HG03095 (cell line): Measurements from ENCODE around the gene MCRIP2.

Source experiments
- ATAC-seq: cut with Tn5 transposase; IDR thresholded peaks from one replicate; pipeline ENCODE4 v1.9.1; 2021; ENCODE audit warnings: moderate library complexity; ENCODE audit not compliant: unreplicated experiment

MCRIP2 gene

DNA sequence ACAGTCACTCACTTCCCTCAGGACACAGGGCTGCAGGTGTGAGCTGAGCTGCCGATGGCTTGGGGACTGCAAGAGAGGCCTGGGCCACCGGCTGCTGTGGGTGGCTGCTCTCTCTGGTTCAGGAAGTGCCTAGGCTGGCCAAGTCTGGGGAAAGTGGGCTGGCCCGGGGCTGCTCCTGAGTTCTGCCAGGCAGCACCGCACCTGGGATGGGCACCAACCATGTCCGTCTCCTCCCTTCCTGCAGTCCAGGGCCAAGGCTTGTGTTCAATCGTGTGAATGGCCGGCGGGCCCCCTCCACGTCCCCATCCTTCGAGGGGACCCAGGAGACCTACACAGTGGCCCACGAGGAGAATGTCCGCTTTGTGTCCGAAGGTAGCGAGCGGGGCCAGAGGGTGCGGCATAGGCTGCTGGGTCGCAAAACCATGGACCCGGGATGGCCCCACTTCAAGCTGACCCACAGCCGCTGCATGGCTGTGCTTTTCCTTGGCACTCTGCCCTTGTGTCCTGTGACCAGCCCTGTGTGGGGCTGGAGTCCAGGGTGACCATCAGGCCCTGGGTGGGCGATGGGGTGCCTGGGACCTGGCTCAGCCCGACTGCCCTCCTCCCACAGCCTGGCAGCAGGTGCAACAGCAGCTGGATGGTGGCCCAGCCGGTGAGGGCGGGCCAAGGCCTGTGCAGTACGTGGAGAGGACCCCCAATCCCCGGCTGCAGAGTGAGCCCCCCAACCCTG lies 5.7 kb downstream of the MCRIP2 start:
- no peak for ATAC-seq

GRCh38 chr16:648071-648780 lies 6.6 kb downstream of the MCRIP2 start:
- ATAC-seq, result no peak

- peak; percentile 64 for ATAC-seq
Measured at GRCh38 chr16:648781-649589, 7.4 kb downstream of the MCRIP2 start, which contains the start of gene WDR90. TSS of gene WDR90 (plus strand) at chr16:649365. CDS start at chr16:649417, 52 bp downstream.

DNA sequence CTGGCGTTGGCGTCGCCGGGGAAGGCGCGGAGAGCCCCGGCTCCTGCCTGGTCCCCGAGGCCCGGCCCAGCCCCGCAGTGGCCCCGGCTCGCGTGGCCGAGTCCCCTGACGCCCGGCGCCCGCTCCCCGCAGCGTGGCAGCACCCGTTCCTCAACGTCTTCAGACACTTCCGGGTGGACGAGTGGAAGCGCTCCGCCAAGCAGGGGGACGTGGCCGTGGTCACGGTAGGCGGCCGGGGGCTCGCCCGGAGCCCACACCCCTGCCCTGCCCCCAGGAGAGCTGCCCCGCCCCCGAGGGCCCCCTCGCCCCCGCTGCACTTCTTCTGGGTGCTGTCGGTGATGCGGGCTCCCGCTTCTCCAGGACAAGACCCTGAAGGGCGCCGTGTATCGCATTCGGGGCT lies 8.0 kb downstream of the MCRIP2 start:
- no peak for ATAC-seq

DNA sequence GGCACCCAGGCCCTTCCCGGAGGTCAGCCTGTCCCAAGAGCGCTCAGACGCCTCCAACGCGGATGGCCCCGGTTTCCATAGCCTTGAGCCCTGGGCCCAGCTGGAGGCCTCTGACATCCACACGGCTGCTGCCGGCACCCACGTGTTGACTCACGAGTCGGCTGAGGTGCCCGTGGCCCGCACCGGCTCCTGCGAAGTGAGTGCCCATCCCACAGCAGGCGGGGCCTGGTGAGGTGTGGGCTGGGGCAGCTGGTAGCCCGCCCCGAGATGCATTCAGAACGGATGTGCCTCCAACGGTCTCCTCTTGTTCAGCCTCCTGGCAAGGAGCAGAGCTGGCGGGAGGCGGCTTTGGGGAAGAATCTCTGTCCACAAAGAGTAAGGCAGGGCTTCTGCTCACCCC lies 10.2 kb downstream of the MCRIP2 start:
- no peak for ATAC-seq

GRCh38 chr16:652454-653305 lies 11.1 kb downstream of the MCRIP2 start:
- ATAC-seq, result no peak

DNA sequence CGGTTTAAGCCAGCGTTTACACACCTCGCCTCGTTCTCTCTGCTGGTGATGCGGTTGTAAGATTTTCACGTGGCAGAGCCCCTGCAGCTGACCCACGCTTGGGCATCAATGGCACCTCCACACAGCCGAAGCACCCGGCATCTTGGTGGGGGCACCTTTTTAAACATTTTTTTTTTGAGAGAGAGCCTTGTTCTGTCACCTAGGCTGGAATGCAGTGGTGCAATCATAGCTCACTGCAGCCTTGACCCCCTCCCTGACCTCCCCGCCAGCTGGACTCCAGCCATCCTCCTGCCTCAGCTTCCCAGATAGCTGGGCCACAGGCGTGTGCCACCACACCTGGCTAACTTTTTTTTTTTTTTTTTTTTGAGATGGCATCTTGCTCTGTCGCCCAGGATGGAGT lies 12.4 kb downstream of the MCRIP2 start:
- ATAC-seq, result no peak

GRCh38 chr16:657487-657886 lies 15.9 kb downstream of the MCRIP2 start:
- no peak for ATAC-seq

- no peak for ATAC-seq
Measured at GRCh38 chr16:658679-659571, 17.3 kb downstream of the MCRIP2 start.

- ATAC-seq, result no peak
Measured at GRCh38 chr16:659618-660017, 18.0 kb downstream of the MCRIP2 start.

DNA sequence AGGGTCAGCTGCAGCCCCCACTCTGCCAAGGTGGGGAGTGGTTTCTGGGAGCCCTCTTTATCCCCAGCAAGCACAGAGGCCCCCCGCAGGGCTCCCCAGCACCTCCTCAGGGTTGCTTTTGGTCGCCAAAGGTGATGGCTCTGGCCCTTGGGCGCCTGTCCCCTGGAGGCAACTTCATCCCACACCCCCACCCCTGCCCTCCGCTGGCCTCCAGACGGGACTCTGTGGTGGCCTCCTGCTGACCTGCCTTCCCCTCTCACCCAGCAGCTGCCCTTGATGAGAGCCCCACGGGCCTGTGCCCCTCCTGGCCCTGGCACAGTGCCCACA lies 18.5 kb downstream of the MCRIP2 start:
- ATAC-seq, result no peak

GRCh38 chr16:660459-661183 lies 19.0 kb downstream of the MCRIP2 start:
- no peak for ATAC-seq

GRCh38 chr16:661184-661821 lies 19.7 kb downstream of the MCRIP2 start:
- no peak for ATAC-seq

GRCh38 chr16:662095-662494 lies 20.5 kb downstream of the MCRIP2 start:
- no peak for ATAC-seq

DNA sequence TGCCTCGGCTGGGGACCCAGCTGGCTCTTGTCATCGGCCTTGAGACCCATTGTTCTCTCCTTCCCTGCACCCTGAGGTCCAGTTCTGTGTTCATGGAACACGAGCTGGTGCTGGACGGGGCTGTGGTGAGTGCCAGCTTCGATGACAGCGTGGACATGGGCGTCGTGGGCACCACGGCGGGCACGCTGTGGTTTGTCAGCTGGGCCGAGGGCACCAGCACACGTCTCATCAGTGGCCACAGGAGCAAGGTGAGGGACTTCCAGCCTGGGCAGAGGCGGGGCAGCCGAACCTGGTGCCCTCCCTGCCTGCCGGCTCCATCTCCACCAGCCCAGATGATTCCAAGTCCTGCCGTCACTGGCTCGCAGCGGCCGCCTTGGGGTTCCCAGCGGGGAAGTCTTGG lies 21.0 kb downstream of the MCRIP2 start:
- ATAC-seq, result no peak

DNA sequence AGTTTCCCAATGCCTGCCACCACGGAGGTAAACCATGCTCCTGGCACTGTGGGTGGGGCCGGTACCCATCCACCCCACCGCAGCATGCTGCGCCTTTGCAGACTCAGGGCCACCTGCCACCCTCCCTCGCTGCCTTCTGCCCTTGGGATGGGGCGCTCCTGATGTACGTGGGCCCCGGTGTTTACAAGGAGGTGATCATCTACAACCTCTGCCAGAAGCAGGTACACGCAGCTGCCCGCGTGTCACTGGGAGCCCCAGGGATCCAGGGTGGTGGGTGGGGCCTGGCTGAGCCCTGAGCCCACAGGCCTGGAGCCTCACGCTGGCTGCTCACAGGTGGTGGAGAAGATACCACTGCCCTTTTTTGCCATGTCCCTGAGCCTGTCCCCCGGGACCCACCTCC lies 24.9 kb downstream of the MCRIP2 start:
- no peak for ATAC-seq

DNA sequence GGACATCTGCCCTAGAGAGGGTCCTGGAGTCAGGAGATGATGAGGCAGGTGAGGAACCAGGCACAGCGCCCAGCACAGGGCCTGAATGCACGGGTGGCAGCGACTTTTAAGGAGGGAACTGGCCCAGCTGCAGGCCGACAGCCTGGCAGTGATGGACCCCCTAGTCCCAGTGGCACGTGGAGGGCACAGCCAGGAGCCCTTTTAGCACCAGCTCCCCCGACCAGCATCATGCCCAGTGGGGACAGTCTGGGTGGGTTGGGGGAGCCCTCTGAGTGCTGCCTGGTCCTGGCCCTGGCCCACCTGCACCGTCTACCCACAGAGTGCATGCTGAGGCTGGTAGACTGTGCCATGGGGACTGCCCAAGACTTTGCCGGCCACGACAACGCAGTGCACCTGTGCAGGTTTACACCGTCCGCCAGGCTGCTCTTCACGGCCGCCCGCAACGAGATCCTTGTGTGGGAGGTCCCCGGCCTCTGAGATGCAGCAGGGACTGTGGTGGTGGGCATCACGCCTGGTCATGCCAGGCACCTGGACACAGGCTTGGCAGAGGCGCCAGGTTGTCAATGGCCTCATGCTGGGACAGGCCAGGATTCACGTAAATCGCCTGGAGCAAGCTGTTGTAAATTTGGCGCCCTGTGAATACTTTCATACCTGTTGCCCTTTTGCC lies 25.6 kb downstream of the MCRIP2 start:
- no peak for ATAC-seq
